ENCODE results near the gene CORO7. TPM values are rescaled to one million over a fixed set of nuclear protein-coding genes. Genes with fewer than 3 reads are reported as not detected.
"Not testable (repeated sequence)": the region's sequence is repeated elsewhere in the genome, so short reads cannot be mapped to it uniquely, and the experiment has no call there.

The CORO7 gene
- polyA plus RNA-seq, 5 donors = 13.9 to 26.1 (median 18.5) TPM

- no peak for DNase-seq
These were observed 58.2 kb downstream of the CORO7 start for GRCh38 chr16:4358236-4358635.

GRCh38 chr16:4356820-4357219, 59.6 kb downstream of the CORO7 start:
- DNase-seq = no peak

- no peak for DNase-seq
These were observed 61.6 kb downstream of the CORO7 start for GRCh38 chr16:4354512-4355409.

GRCh38 chr16:4353675-4354074, 62.7 kb downstream of the CORO7 start:
- DNase-seq = no peak

- DNase-seq = no peak
These were observed 63.6 kb downstream of the CORO7 start for GRCh38 chr16:4352843-4353242.

- DNase-seq = no peak
These were observed 64.5 kb downstream of the CORO7 start for GRCh38 chr16:4351880-4352279.

GRCh38 chr16:4350787-4351659, 65.4 kb downstream of the CORO7 start, which contains the start of gene PAM16:
Gene PAM16, minus strand, starts transcription at chr16:4351321. Its CDS starts 87 bp downstream, at chr16:4351234.
- peak; percentile 94 to 95 for DNase-seq

GRCh38 chr16:4350365-4350786, 66.0 kb downstream of the CORO7 start:
- no peak for DNase-seq

- no peak for DNase-seq
These were observed 67.1 kb downstream of the CORO7 start for GRCh38 chr16:4349332-4349731.

- DNase-seq = no peak
These were observed 68.5 kb downstream of the CORO7 start for GRCh38 chr16:4347765-4348509.

- no peak for DNase-seq
These were observed 69.4 kb downstream of the CORO7 start for GRCh38 chr16:4347010-4347409.

GRCh38 chr16:4345836-4346781, 70.3 kb downstream of the CORO7 start:
- no peak for DNase-seq

- no peak for DNase-seq
These were observed 71.2 kb downstream of the CORO7 start for GRCh38 chr16:4344983-4345835.

GRCh38 chr16:4344300-4344982, 72.0 kb downstream of the CORO7 start:
- not testable (repeated sequence) for DNase-seq

GRCh38 chr16:4342866-4343744, 73.3 kb downstream of the CORO7 start:
- DNase-seq = no peak

GRCh38 chr16:4341250-4341649, 75.1 kb downstream of the CORO7 start:
- no peak for DNase-seq

GRCh38 chr16:4340443-4340842, 76.0 kb downstream of the CORO7 start:
- DNase-seq = no peak

GRCh38 chr16:4339909-4340308, 76.5 kb downstream of the CORO7 start:
- peak; percentile 77 to 78 for DNase-seq

Measured in right lung (tissue), 5 donors.